ENCODE data around the gene PCDHA13.
A peak's percentile ranks its signal among the peaks of the same experiment; 100 is the strongest.
"Not testable (repeated sequence)": the region's sequence is repeated elsewhere in the genome, so short reads cannot be mapped to it uniquely, and the experiment has no call there.

The PCDHA13 gene

GRCh38 chr5:140870221-140871201, 11.4 kb upstream of the PCDHA13 start:
- DNase-seq, result no peak

- DNase-seq, result no peak
Observed at GRCh38 chr5:140875085-140876065, 6.5 kb upstream of the PCDHA13 start, which contains the start of gene PCDHA12. Gene PCDHA12, plus strand, starts transcription at chr5:140875308. Its CDS starts 165 bp downstream, at chr5:140875473.

- not testable (repeated sequence) for DNase-seq
Observed at GRCh38 chr5:140876541-140877261, 5.2 kb upstream of the PCDHA13 start.

- no peak for DNase-seq
Observed at GRCh38 chr5:140877262-140877581, 4.7 kb upstream of the PCDHA13 start.

- no peak for DNase-seq
Observed at GRCh38 chr5:140882591-140882899, 621 bp downstream of the PCDHA13 start.

GRCh38 chr5:140883373-140883772, 1.4 kb downstream of the PCDHA13 start:
- DNase-seq, result no peak

- no peak for DNase-seq
Observed at GRCh38 chr5:140883927-140884697, 2.2 kb downstream of the PCDHA13 start.

GRCh38 chr5:140916325-140916724, 34.4 kb downstream of the PCDHA13 start:
- DNase-seq, result no peak

- DNase-seq, result no peak
Observed at GRCh38 chr5:140923601-140924000, 41.7 kb downstream of the PCDHA13 start.

GRCh38 chr5:140925806-140926442, 44.0 kb downstream of the PCDHA13 start, which contains the start of gene PCDHAC1:
Gene PCDHAC1, plus strand, starts transcription at chr5:140926299. Its CDS starts 594 bp downstream, at chr5:140926893.
- peak; percentile 81 for DNase-seq

- peak; percentile 81 for DNase-seq
Observed at GRCh38 chr5:140926443-140927227, 44.7 kb downstream of the PCDHA13 start.

GRCh38 chr5:140927228-140927573, 45.3 kb downstream of the PCDHA13 start:
- no peak for DNase-seq
